GM20000 (cell line): ENCODE results near the gene DYNC1LI1.
"Not testable (repeated sequence)": the region's sequence is repeated elsewhere in the genome, so short reads cannot be mapped to it uniquely, and the experiment has no call there.

Source experiments
- DNase-seq: peaks from one replicate; pipeline ENCODE4 v3.0.0; 2012; ENCODE audit warnings: low spot score
- CTCF ChIP-seq: IDR thresholded peaks from 2 replicates; pipeline ENCODE4 v1.5.1; 2012; ENCODE audit warnings: mild to moderate bottlenecking, control low read depth; ENCODE audit errors: extremely low read depth, missing control alignments

DYNC1LI1 gene

GRCh38 chr3:32586356-32586755, 15.7 kb upstream of the DYNC1LI1 start:
- no peak for TF ChIP-seq CTCF
- no peak for DNase-seq

DNA sequence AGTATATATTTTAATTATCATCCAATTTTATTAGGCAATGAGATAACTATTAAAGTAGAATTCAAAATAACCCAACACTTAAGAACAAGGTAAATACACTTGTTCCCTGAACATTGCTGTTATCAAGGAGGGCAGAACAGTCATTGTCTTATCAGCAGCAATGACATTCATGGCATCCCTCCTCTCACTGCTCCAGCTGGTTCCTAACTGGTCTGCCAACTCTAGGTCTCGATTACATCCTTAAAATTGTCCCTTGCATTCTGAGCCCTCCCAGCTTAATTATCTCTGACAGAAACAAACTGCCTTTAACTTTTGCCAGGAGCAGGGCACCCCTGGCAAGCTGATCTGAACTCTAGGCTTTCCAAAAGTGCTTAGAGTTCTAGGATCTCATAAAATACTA, 14.0 kb upstream of the DYNC1LI1 start:
- TF ChIP-seq CTCF = no peak
- no peak for DNase-seq

DNA sequence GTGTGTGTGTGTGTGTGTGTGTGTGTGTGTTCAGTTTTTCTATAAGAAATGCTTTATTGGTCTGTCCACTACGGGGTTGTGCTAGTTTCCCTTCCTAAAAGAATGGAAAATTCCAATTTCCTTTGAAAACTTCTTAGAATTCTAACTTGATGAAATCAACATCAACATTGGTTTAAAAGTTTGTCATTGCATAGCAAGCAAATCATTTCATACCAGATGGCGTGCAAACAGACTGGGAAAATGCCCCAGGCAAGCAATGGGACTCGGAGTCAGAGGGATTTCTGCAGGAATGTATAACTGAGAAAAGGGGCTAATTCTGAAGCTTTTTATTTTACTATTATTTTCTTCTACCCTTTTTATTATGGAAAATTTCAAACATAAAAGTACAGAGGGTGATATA, 13.1 kb upstream of the DYNC1LI1 start:
- DNase-seq = no peak

GRCh38 chr3:32578669-32579068, 8.0 kb upstream of the DYNC1LI1 start:
- DNase-seq = not testable (repeated sequence)

More for the DNA sequence above, 13.1 kb upstream of the DYNC1LI1 start:
- TF ChIP-seq CTCF = no peak

GRCh38 chr3:32577581-32578556, 7.2 kb upstream of the DYNC1LI1 start:
- no peak for TF ChIP-seq CTCF
- DNase-seq = peak; percentile 82

GRCh38 chr3:32577174-32577573, 6.5 kb upstream of the DYNC1LI1 start:
- TF ChIP-seq CTCF = no peak
- no peak for DNase-seq

GRCh38 chr3:32575451-32576113, 4.9 kb upstream of the DYNC1LI1 start:
- no peak for DNase-seq
- no peak for TF ChIP-seq CTCF
